ENCODE data around the gene ZBTB7C.

DNA sequence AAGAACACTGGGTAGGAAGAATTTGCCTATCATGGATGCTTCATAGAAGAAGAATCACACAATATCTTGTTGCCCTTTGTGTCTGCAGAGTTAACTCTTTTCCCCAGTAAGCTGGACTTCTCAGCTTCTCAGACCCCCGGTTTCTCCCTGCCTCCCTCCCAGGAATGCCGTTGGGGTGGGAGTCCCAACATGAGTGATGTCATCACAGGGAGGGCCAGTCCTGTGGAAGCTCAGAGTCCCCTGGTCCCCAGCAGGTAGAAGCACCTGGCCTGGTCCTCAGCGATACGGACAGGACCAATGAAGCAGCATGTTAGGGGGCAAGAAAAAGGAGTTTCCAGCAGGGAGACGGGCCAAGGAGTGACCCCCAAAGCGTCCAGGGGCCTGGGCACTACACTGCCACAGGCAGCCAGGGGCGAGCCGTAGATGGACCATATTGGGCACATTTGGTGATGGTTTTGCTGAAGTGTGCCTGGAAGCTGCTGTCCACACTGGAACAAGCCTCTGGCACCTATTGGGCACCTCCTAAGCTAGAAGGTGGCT is 242.8 kb downstream of the ZBTB7C start:
- no peak for TF ChIP-seq SMAD1 (IDR thresholded peaks at IDR 0.05; ENCODE audit: low read depth, partially characterized antibody)
- TF ChIP-seq, protein P1, sequence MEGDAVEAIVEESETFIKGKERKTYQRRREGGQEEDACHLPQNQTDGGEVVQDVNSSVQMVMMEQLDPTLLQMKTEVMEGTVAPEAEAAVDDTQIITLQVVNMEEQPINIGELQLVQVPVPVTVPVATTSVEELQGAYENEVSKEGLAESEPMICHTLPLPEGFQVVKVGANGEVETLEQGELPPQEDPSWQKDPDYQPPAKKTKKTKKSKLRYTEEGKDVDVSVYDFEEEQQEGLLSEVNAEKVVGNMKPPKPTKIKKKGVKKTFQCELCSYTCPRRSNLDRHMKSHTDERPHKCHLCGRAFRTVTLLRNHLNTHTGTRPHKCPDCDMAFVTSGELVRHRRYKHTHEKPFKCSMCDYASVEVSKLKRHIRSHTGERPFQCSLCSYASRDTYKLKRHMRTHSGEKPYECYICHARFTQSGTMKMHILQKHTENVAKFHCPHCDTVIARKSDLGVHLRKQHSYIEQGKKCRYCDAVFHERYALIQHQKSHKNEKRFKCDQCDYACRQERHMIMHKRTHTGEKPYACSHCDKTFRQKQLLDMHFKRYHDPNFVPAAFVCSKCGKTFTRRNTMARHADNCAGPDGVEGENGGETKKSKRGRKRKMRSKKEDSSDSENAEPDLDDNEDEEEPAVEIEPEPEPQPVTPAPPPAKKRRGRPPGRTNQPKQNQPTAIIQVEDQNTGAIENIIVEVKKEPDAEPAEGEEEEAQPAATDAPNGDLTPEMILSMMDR (IDR thresholded peaks at IDR 0.05 in 2 of 3, conservative IDR thresholded peaks at IDR 0.05 in 1 of 3; ENCODE audit: control insufficient read depth in 2 of 3, extremely low read depth in 1 of 3, insufficient read depth in 1 of 3, low read depth in 3 of 3, low read length in 3 of 3), result no peak

All from GM12878 (cell line).